HG02759 (cell line): ENCODE results near the gene IPMK.
A peak's percentile ranks its signal among the peaks of the same experiment; 100 is the strongest.
"Not testable (repeated sequence)": the region's sequence is repeated elsewhere in the genome, so short reads cannot be mapped to it uniquely, and the experiment has no call there.

ENCODE experiments used
- ATAC-seq: cut with Tn5 transposase; IDR thresholded peaks from one replicate; pipeline ENCODE4 v1.9.1; 2021; ENCODE audit warnings: mild to moderate bottlenecking, moderate library complexity; ENCODE audit not compliant: unreplicated experiment

IPMK gene

DNA sequence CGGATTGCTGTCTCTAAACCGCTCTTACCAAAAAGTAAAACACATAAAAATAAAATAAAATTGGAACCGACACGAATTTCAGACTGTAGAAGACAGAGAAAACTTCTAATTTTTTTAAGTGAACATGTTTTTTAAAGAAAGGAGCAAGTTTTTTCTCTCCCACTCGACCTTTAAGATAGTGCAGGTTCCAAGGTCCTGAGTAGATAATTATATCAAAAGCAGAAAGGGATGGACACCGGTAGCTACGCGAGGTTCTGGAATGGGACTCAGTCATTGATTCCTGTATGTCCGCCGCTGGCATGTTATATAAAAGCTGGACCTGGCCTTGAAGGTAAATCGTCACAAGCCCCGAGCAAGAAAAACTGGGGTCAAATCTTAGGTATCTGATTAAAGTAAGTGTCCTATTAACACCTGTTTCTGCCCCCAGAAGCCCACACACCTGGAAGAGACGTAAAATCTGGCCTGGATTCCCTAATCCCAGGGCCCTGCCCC, 806 bp upstream of the IPMK start:
- peak; percentile 1 for ATAC-seq

GRCh38 chr10:58266826-58267712, 625 bp downstream of the IPMK start:
- ATAC-seq: peak; percentile 9

- peak; percentile 8 for ATAC-seq
These were observed 1.5 kb downstream of the IPMK start for GRCh38 chr10:58266003-58266825.

- ATAC-seq: no peak
These were observed 2.4 kb downstream of the IPMK start for GRCh38 chr10:58265249-58265648.

DNA sequence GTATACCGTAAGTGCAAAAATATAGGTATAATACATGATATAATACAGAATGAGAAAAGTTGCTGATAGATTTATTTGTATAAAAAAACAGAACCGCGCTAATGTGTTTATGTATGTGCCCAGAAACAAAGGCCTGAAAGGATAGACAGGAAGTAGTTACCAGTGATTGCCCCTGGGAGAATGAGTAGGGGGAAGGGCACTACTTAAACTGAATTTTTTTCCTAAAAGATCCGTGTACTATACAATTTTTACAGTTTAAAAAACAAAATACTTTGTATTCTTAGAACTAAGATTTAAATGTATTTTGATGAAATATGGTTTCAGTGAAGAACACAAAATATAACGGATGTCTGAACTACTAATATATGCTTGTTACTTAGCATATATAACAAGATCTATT, 2.9 kb downstream of the IPMK start:
- no peak for ATAC-seq

GRCh38 chr10:58262766-58263165, 4.9 kb downstream of the IPMK start:
- ATAC-seq: no peak

DNA sequence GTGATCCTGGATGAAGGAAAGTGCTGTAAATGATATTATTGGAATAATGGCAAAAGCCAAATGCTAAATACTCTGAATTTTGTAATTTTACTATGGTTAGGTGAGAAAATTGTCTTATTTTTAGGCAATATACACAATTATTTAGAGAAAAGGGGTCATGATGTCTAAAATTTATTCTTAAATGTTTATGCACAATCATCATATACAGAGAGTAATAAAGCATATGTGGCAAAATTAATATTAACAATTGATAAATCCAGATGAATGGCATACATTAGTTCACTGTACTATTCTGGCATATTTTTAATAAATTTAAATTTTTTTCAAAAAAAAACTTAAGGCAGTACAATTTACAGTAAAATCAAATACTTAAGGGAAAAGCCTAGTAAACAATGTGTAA, 7.4 kb downstream of the IPMK start:
- no peak for ATAC-seq

DNA sequence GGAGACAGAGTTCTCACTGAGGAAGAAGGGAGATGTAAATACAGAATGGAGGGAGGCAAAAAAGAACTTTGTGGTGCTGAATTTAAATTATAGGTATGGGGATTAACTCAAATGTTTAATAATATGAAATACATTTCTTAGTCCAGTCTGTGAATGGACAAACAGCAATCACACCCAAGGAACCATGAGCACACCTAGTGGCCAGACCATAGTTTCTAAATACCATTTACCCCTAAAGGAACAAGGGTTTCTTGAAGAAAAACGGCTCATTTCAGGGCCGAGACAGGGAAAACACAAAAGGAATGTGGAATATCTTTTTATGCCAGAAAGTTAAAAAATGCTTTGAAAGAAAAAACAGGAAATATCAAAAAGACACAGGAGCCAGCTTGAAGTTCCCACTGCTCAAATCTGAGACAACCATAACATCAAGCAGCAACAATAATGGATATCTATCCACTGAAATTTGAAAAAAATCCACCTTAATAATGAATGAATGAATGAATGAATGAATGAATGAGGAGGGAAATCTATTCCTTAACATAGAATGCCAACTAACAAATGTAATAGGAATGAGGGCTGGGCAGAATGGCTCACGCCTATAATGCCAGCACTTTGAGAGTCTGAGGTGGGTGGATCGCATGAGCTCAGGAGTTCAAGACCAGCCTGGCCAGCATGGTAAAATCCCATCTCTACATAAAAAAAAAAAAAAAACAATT, 8.6 kb downstream of the IPMK start:
- ATAC-seq: no peak

DNA sequence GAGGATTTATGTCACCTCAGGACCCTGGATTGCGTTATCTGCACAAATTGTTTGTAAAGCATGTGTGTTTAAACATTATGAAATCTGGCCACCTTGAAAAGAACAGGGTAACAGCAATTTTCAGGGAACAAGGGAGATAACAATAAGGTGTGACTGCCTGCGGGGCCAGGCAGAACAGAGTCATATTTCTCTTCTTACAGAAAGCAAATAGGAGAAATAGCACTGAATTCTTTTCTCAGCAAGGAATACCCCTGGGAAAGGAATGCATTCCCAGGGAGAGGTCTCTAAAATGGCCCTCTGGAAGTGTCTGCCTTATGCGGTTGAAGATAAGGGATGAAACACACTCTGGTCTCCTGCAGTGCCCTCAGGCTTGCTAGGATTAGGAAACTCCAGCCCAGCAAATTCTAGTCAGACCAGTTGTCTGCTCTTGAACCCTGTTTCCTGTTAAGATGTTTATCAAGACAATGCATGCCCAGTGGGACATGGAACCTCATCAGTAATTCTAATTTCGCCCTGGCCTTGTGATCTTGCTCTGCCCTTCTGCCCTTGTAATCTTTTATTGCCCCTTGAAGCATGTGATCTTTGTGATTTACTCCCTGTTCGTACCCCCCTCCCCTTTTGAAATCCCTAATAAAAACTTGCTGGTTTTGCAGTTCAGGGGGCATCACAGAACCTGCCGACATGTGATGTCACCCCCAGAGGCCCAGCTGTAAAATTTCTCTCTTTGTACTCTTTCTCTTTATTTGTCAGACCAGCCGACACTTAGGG, 11.5 kb downstream of the IPMK start:
- not testable (repeated sequence) for ATAC-seq

GRCh38 chr10:58254644-58255043, 13.1 kb downstream of the IPMK start:
- ATAC-seq: no peak

GRCh38 chr10:58253184-58253583, 14.5 kb downstream of the IPMK start:
- no peak for ATAC-seq

GRCh38 chr10:58244666-58245065, 23.0 kb downstream of the IPMK start:
- ATAC-seq: not testable (repeated sequence)

DNA sequence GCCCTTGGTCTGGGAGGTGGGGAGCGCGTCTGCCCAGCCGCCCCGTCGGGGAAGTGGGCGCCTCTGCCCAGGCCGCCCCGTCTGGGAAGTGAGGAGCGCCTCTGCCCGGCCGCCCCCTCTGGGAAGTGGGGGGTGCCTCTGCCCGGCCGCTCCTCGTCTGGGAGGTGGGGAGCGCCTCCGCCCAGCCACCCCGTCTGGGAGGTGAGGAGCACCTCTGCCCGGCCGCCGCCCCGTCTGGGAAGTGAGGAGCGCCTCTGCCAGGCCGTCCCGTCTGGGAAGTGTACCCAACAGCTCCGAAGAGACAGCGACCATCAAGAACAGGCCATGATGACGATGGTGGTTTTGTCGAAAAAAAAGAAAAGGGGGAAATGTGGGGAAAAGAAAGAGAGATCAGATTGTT, 23.5 kb downstream of the IPMK start:
- ATAC-seq: not testable (repeated sequence)

DNA sequence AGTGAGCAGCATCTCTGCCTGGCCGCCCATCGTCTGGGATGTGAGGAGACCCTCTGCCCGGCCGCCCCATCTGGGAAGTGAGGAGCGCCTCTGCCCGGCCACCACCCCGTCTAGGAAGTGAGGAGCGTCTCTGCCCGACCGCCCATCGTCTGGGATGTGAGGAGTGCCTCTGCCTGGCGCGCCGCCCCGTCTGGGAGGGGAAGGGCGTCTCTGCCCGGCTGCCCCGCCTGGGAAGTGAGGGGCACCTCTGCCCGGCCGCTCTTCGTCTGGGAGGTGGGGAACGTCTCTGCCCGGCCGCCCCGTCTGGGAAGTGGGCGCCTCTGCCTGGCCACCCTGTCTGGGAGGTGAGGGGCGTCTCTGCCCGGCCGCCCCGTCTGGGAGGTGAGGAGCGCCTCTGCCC, 23.9 kb downstream of the IPMK start:
- ATAC-seq: not testable (repeated sequence)

GRCh38 chr10:58243269-58243668, 24.4 kb downstream of the IPMK start:
- no peak for ATAC-seq

GRCh38 chr10:58241346-58241745, 26.3 kb downstream of the IPMK start:
- ATAC-seq: no peak

GRCh38 chr10:58240531-58240930, 27.2 kb downstream of the IPMK start:
- ATAC-seq: no peak

GRCh38 chr10:58239561-58240169, 28.0 kb downstream of the IPMK start:
- no peak for ATAC-seq

DNA sequence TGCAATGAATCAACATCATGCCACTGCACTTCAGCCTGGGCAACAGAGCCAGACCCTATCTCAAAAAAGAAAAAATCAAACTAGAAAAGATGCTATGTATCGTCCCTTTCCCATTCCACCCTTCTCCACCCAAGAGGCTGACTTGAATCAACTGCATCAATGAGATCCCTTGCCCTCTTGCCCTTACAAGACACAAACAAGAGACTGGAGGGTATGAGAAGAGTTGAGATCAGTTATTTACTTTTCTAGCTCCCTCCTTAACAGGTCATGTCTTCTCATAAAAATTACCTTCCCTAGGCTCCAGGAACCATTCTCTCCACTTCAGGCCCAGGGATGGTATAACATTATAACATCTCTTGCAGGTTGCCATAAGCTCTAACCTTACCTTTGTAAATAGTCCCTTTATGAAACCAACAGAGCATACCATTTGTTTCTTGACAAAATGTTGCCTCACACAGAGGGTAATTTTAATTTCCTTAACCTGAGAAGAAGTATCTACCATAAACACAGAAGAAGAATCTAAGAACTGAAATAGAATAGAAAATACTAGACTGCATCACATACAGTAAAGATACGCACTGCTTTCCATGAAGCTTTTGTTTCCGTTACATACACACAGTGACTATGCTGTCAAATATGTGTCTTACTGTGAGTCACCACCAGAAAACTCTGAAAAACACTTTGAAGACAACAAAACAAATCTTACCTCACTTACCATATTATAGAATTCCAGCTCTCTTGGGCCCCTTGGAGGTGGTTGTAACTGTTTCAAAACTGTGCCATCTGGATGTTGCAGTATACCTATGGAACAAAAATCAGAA, 30.5 kb downstream of the IPMK start:
- ATAC-seq: no peak
